Activated B cell treated with CpG ODN at 0.5 μM for 24 hours (primary cell): ENCODE measurements around the gene AGBL4. TPM values are rescaled to one million over a fixed set of nuclear protein-coding genes. Genes with fewer than 3 reads are reported as not detected.

ENCODE experiments used
- ATAC-seq: fragments of 200-7000 bp; cut with Tn5 transposase; one replicate; pipeline ENCODE4 v1.10.0; 2021; ENCODE audit warnings: low read depth, mild to moderate bottlenecking, moderate library complexity
- CTCF ChIA-PET: fragments of 350-600 bp; sonication (Branson Sonifier 250); formaldehyde crosslinking; loops from one replicate; lab custom pipeline; 2021; ENCODE audit warnings: antibody characterized with exemption; lab: Charles Lee
- POLR2A ChIA-PET: fragments of 350-600 bp; sonication (Branson Sonifier 250); formaldehyde crosslinking; loops from one replicate; lab custom pipeline; 2021; ENCODE audit warnings: antibody characterized with exemption; lab: Charles Lee
- DNase-seq: peaks from one replicate; pipeline ENCODE4 v3.0.0; 2022
- H3K27ac Mint-ChIP-seq: one replicate; pipeline ENCODE4 v1.8.0; 2020; ENCODE audit warnings: mixed read lengths
- H3K27me3 Mint-ChIP-seq: one replicate; pipeline ENCODE4 v1.8.0; 2021; ENCODE audit warnings: mixed read lengths
- H3K36me3 Mint-ChIP-seq: one replicate; pipeline ENCODE4 v1.8.0; 2021; ENCODE audit warnings: low read depth, mixed read lengths
- H3K4me1 Mint-ChIP-seq: one replicate; pipeline ENCODE4 v1.8.0; 2021; ENCODE audit warnings: mixed read lengths
- H3K4me3 Mint-ChIP-seq: one replicate; pipeline ENCODE4 v1.8.0; 2020; ENCODE audit warnings: mild to moderate bottlenecking, mixed read lengths
- H3K9me3 Mint-ChIP-seq: one replicate; pipeline ENCODE4 v1.8.0; 2020; ENCODE audit warnings: mixed read lengths
- intact Hi-C: fragments of 100-400 bp; cut with micrococcal nuclease; formaldehyde crosslinking; loops from one replicate; pipeline ENCODE4 v1.15.1; 2024
- total RNA-seq: library from RNA; stranded (reverse); gene quantifications from 2 replicates; pipeline ENCODE4 v1.2.3, GENCODE V29; 2022
- TF ChIP-seq, protein P1 (sequence below): fragments of 200-600 bp; IDR thresholded peaks from one replicate; pipeline ENCODE4 v1.8.0; 2022; ENCODE audit warnings: antibody characterized with exemption, mild to moderate bottlenecking

The AGBL4 gene
- total RNA-seq, 1 donor from 2014 or later, result 0.24 TPM

DNA sequence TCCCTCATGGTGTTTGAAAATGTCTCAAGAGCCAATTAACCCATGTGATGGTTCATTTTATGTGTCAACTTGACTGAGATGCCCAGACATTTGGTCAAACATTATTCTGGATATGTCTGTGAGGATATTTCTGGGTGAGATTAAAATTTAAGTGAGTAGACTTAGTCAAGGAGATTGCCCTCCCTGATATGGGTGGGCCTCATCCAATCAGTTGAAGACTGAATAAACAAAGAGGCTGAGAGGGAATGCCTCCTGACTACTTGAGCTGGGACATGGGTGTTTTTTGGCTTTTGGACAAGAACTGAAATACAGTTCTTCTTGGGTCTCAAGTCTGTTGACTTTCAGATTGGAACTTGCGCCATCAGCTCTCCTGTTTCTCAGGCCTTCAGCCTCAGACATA, 1462.3 kb downstream of the AGBL4 start:
- no peak for DNase-seq
- Mint-ChIP-seq H3K27me3 (peaks cover 5% of the 10 kb centered on the region), H3K36me3 (no peaks in the 10 kb centered on the region), H3K27ac (no peak overlapping the region), H3K4me3 (no peak overlapping the region), H3K9me3 (no peaks in the 10 kb centered on the region), H3K4me1 (no peaks in the 10 kb centered on the region)
- ATAC-seq, result no peak
- ChIA-PET CTCF (no interaction called here), POLR2A (no interaction called here)
- intact Hi-C loops, result no loop called here
- TF ChIP-seq, protein P1, sequence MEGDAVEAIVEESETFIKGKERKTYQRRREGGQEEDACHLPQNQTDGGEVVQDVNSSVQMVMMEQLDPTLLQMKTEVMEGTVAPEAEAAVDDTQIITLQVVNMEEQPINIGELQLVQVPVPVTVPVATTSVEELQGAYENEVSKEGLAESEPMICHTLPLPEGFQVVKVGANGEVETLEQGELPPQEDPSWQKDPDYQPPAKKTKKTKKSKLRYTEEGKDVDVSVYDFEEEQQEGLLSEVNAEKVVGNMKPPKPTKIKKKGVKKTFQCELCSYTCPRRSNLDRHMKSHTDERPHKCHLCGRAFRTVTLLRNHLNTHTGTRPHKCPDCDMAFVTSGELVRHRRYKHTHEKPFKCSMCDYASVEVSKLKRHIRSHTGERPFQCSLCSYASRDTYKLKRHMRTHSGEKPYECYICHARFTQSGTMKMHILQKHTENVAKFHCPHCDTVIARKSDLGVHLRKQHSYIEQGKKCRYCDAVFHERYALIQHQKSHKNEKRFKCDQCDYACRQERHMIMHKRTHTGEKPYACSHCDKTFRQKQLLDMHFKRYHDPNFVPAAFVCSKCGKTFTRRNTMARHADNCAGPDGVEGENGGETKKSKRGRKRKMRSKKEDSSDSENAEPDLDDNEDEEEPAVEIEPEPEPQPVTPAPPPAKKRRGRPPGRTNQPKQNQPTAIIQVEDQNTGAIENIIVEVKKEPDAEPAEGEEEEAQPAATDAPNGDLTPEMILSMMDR, result no peak

DNA sequence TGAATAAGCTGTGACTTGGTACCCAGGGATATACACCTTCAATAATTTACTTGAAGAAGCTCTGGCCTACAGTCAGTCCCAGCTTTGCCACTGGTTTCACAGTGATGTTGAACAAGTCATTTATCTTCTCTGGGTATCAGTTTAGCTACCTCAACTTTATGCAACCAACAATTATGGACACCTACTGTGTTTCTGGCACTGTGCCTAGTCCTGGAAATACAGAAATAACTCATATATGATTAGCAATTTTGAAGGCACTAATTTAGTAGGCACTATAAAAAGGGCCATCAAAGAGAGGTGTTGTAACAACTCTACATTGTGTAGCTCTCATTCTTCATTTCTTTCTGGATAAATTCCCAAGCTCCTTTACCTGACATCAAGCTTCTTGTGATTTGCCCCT, 1463.2 kb downstream of the AGBL4 start:
- H3K27ac Mint-ChIP-seq, result no peak overlapping the region

DNA sequence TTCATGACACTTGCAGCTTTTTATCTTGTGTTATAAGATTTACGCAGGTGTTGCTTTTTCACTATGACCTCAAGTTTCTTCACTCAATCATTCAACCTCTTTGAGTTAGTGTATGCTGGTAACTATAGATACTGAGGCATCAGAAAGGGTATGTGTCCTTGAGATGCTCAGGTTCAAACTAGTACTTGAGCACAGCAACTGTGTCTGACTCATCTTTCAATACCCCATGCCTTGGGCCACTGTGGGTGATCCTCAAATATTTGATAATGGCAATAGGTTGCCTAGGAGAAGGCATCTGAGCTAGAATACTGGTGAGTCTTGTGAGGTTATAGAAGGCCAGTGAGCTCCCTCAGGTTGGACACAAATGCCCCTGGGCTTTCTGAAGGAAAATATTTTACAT, 1463.6 kb downstream of the AGBL4 start:
- Mint-ChIP-seq H3K4me3 (no peak overlapping the region), H3K4me1 (no peaks in the 10 kb centered on the region), H3K36me3 (no peaks in the 10 kb centered on the region), H3K27me3 (peaks cover 2% of the 10 kb centered on the region), H3K27ac (no peak overlapping the region), H3K9me3 (no peaks in the 10 kb centered on the region)
- no peak for ATAC-seq
- no peak for DNase-seq
- TF ChIP-seq, protein P1, result no peak
- ChIA-PET POLR2A (no interaction called here), CTCF (no interaction called here)
- intact Hi-C loops, result no loop called here

More for the DNA sequence above, 1463.2 kb downstream of the AGBL4 start:
- intact Hi-C loops, result no loop called here
- Mint-ChIP-seq H3K4me3 (no peak overlapping the region), H3K36me3 (no peaks in the 10 kb centered on the region), H3K9me3 (no peaks in the 10 kb centered on the region), H3K27me3 (peaks cover 2% of the 10 kb centered on the region), H3K4me1 (no peaks in the 10 kb centered on the region)
- ChIA-PET POLR2A (no interaction called here), CTCF (no interaction called here)
- ATAC-seq (no peak), DNase-seq (no peak)
- TF ChIP-seq, protein P1, result no peak

DNA sequence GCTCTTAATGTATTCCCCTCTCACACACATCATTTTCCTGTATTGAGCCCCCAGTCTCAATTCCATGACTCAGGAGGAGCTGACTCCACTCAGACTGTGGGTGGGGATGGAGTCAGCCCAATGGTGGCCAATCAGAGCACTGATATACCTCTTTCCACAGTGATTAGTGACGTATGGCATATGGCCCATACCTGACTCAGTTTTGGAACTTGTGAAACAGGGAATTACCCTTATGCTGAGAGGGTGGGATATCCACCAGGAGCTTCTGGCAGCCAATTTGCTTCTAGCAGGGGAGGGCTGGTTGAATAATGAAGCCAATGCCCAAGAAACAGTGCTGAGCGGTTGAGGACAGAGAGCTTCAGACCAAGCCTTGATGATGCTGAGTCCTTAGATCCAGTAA, 1465.4 kb downstream of the AGBL4 start:
- Mint-ChIP-seq H3K9me3 (no peaks in the 10 kb centered on the region), H3K27me3 (peaks cover 2% of the 10 kb centered on the region), H3K4me1 (no peaks in the 10 kb centered on the region), H3K27ac (no peak overlapping the region), H3K4me3 (no peak overlapping the region), H3K36me3 (no peaks in the 10 kb centered on the region)
- ChIA-PET POLR2A (no interaction called here), CTCF (no interaction called here)
- DNase-seq (no peak), ATAC-seq (no peak)
- TF ChIP-seq, protein P1, result no peak
- intact Hi-C loops, result no loop called here

DNA sequence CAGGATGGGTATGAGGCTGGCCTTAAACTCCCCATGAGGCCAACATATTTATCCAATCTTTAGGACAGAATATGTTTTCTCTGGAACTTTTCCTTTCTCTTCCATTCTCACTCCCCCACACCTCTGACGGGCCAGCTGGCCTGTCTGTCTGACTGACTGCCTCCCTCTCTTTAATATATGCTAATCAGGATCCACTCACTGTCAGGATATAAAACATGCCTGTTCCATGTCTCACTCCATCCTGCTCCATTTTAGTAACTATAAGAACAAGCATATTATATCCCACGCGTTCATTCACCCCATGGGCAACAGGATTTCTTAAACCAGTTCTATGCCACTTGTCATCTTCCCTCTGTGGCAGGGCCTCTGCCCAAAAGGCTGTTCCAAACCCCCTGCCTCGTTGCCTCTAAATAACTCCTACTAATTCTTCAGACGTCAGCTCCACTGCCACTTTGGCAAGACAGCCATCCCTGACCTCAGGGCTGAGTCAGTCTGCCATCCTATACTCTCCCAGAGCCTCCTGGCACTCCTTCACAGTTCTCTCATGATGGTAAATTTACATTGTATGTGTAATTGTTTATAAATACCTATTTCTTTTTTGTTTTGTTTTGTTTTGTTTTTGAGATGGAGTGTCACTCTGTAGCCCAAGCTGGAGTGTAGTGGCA, 1467.4 kb downstream of the AGBL4 start:
- Mint-ChIP-seq H3K9me3 (no peaks in the 10 kb centered on the region), H3K36me3 (no peaks in the 10 kb centered on the region), H3K27ac (no peak overlapping the region), H3K27me3 (peaks cover 2% of the 10 kb centered on the region), H3K4me1 (no peaks in the 10 kb centered on the region), H3K4me3 (no peak overlapping the region)
- DNase-seq, result no peak
- TF ChIP-seq, protein P1, result no peak
- ChIA-PET CTCF (no interaction called here), POLR2A (no interaction called here)
- intact Hi-C loops, result no loop called here
- ATAC-seq, result no peak
